SJSA1 (cell line): Measurements from ENCODE around the gene CDK19. TPM values are rescaled to one million over a fixed set of nuclear protein-coding genes. Genes with fewer than 3 reads are reported as not detected.
"Not testable (repeated sequence)": the region's sequence is repeated elsewhere in the genome, so short reads cannot be mapped to it uniquely, and the experiment has no call there.

Experiments
- DNase-seq, 2 experiments: peaks; one replicate each; pipeline ENCODE4 v3.0.0-alpha.2; 2015 to 2020; ENCODE audit warnings: low spot score in 2 of 2, low read depth in 1 of 2
- H3K27ac ChIP-seq: fragments of 250-450 bp; sonication (Bioruptor Pico); 2 replicates; pipeline ENCODE4 v1.5.1; 2020; ENCODE audit warnings: mild to moderate bottlenecking, moderate library complexity
- H3K27me3 ChIP-seq: fragments of 250-450 bp; sonication (Bioruptor Pico); replicated peaks from 2 replicates; pipeline ENCODE4 v1.5.1; 2020; ENCODE audit warnings: mild to moderate bottlenecking, moderate library complexity
- H3K36me3 ChIP-seq: fragments of 250-450 bp; sonication (Bioruptor Pico); 2 replicates; pipeline ENCODE4 v1.5.1; 2020; ENCODE audit warnings: mild to moderate bottlenecking
- H3K4me1 ChIP-seq: fragments of 250-450 bp; sonication (Bioruptor Pico); replicated peaks from 2 replicates; pipeline ENCODE4 v1.6.1; 2021; ENCODE audit warnings: mild to moderate bottlenecking
- H3K4me3 ChIP-seq: fragments of 250-450 bp; sonication (Bioruptor Pico); 2 replicates; pipeline ENCODE4 v1.5.1; 2020; ENCODE audit warnings: mild to moderate bottlenecking
- H3K9me3 ChIP-seq: fragments of 250-450 bp; sonication (Bioruptor Pico); replicated peaks from 2 replicates; pipeline ENCODE4 v1.5.1; 2020; ENCODE audit warnings: mild to moderate bottlenecking
- total RNA-seq: library from RNA; depleted of rRNA; stranded (reverse); fragments of >200 nt; shearing (Covaris generic); gene quantifications from 2 replicates; pipeline ENCODE4 v1.2.3, GENCODE V29; 2014; rRNA removed

Gene CDK19
- total RNA-seq, result 6.8 and 13.7 TPM in 2 replicates

DNA sequence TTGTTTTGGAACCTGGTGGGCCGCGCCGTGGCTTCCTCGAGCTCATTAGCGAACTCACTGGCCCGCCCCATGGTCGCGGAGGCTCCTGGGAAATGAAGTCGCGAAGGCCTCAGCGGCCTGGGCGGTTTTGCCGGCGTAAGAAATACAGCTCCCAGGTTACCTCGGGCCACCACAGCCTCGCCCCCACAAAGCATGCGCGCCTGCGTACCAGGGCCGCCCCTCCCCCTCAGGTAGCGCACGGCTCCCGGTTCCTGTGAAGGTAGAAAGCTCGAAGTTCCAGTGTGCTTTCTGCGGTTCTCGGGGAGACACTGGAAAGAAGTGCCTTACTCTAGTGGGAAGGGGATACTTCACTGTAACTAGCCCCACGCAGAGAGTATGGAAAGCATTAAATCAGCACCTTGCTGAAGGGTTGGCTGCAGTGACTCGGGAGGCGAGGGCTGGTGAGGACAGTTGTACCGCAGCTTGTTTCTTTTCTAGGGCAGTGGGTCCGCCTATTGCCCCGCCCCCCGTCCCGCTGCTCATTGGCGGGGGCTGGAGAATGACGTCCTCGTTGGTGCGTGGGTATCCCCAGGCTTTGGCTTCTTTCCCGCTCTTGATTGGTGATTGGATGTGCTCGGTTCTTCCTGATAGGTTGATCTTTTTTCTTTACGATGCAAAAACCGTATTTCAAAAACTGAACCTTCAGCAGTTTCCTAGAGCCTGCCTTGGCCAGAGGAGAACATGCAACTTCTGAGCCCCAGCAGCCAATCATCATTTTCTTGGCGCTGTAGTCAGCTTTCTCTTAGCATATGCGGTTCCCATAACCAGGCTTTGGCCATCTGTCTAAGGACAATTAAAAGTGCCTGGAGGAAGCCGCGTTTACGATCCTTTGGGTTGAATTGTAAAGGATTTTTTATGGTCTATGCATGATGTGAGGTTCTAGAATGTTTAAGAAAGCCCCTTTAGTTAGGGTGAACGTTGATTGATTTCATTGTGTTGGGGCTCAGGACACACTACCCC, at the start of gene CDK19:
CDK19 (minus strand) TSS at position 59 of the 999 bp plus-strand sequence. CDS start 333 bp downstream, outside the sequence.
- H3K9me3 ChIP-seq, result 0 out of 2 replicates have a peak, but pooled peaks cover 3% of the 10 kb centered on the region
- no peaks in the 10 kb centered on the region for H3K27me3 ChIP-seq
- DNase-seq, result peak; percentile 98 to 99
- peaks cover 10% of the 10 kb centered on the region for H3K36me3 ChIP-seq
- peak within 1 kb of the TSS; percentile 96 for H3K4me3 ChIP-seq
- H3K4me1 ChIP-seq, result peaks cover 26% of the 10 kb centered on the region
- H3K27ac ChIP-seq, result peak within 1 kb of the TSS; percentile 92

DNA sequence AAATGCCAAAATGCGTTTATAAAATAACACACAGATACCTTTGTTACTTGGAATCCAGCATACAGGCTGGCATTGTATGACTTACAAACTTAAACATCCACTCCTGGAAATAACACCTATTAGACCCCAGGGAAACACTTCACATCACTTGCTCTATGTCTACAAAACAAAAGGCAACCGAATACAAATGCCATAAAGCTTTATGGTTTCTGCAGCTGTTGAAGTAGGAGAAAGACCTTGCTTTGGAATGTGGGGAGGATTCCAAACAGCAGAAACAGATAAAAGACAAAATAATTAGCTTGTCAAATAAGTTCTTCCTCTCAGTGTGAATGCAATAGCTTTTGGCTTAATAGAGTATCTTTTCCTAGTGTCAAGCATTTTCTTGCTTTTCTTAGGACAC, 49.6 kb upstream of the CDK19 start:
- Histone ChIP-seq H3K4me3 (no peak overlapping the region), H3K9me3 (no peaks in the 10 kb centered on the region), H3K4me1 (0 out of 2 replicates have a peak, but pooled peaks cover 3% of the 10 kb centered on the region), H3K27ac (no peak overlapping the region), H3K36me3 (no peaks in the 10 kb centered on the region), H3K27me3 (no peaks in the 10 kb centered on the region)
- DNase-seq, result no peak

DNA sequence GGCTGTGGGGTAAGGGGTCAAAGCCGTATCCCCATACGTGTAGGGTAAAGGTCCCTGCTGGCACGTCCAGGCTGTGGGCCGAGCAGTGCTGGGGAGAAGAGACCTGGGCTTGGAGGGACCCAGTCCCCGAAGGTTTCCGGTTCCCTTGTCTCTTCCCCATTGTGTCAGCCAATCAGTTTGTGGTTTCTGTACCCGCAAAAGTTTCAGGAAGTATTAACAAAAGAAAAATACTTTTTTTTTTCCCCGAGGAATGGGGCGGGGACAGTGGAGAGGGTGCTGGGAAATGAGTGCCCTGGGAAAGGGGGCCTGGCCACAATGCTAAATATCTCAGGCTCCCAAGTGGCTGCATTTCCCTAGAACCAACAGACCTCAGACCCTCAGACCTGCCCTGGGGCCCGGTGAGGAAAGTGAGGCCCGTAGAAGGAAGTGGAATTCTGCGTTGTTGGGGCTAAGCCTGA, 44.1 kb upstream of the CDK19 start:
- Histone ChIP-seq H3K27me3 (no peaks in the 10 kb centered on the region), H3K27ac (no peak overlapping the region), H3K36me3 (no peaks in the 10 kb centered on the region), H3K9me3 (no peaks in the 10 kb centered on the region), H3K4me1 (peaks cover 4% of the 10 kb centered on the region; the same call in 1 of the 2 replicates), H3K4me3 (no peak overlapping the region)
- no peak for DNase-seq

DNA sequence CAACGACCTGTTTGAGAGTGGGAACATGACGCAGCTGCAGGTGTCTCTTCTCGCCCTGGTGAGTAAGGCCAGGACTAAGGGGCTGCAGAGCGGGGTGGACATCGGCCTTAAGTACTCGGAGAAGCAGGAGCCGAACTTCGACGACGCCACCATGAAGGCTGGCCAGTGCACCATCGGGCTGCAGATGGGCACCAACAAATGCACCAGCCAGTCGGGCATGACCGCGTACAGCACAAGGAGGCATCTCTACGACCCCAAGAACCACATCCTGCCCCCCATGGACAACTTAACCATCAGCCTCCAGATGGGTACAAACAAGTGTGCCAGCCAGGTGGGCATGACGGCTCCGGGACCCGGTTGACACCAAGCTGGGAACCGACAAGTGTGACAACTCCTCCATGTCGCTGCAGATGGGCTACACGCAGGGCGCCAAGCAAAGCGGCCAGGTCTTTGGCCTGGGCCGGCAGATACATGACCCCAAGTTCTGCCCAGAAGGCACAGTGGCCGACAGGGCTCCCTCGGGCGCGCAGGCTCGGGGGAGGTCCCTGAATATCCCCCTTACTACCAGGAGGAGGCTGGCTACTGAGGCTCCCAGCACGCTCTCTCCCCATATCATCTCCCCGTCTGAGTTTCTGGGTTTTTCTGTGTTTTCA, 43.4 kb upstream of the CDK19 start:
- no peak for DNase-seq
- Histone ChIP-seq H3K27ac (no peak overlapping the region), H3K4me1 (peaks cover 4% of the 10 kb centered on the region; the same call in 1 of the 2 replicates), H3K9me3 (no peaks in the 10 kb centered on the region), H3K4me3 (no peak overlapping the region), H3K27me3 (no peaks in the 10 kb centered on the region), H3K36me3 (no peaks in the 10 kb centered on the region)

DNA sequence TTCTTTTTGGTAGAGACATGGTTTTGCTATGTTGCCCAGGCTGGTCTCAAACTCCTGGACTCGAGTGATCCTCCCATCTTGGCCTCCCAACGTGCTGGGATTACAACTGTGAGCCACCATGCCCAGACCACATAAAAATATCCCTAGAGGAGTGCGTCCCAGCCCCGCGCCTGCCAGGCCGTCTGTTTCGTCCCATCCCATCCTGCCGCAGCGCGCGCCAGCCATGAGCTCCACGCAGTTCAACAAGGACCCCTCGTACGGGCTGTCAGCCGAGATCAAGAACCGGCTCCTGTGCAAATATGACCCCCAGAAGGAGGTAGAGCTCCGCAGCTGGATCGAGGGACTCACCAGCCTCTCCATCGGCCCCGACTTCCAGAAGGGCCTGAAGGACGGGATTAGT, 42.7 kb upstream of the CDK19 start:
- Histone ChIP-seq H3K4me1 (peaks cover 4% of the 10 kb centered on the region; the same call in 1 of the 2 replicates), H3K27me3 (no peaks in the 10 kb centered on the region), H3K4me3 (no peak overlapping the region), H3K36me3 (no peaks in the 10 kb centered on the region), H3K9me3 (no peaks in the 10 kb centered on the region), H3K27ac (no peak overlapping the region)
- DNase-seq, result no peak

DNA sequence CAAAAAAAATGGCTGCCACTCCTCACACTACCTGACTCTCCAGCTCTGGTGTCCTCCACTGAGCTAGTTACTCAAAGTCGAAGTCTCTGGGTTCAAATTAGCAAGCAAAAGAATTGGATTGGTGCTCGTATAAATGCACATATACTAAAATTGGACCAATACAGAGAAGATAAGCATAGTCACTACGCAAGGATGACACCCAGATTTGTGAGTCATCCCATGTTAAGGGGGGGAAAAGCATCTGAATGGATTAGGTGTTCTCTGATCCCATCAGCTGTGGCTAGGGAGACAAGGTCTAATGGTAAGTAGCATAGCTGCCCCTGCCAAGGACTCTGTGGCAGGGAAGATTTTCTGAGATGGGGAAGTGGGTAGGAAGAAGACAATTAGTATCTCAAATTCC, 41.0 kb upstream of the CDK19 start:
- peaks cover 4% of the 10 kb centered on the region; the same call in 1 of the 2 replicates for H3K4me1 ChIP-seq
- no peak overlapping the region for H3K4me3 ChIP-seq
- H3K9me3 ChIP-seq, result no peaks in the 10 kb centered on the region
- no peak for DNase-seq
- no peak overlapping the region for H3K27ac ChIP-seq
- H3K36me3 ChIP-seq, result no peaks in the 10 kb centered on the region
- H3K27me3 ChIP-seq, result no peaks in the 10 kb centered on the region

DNA sequence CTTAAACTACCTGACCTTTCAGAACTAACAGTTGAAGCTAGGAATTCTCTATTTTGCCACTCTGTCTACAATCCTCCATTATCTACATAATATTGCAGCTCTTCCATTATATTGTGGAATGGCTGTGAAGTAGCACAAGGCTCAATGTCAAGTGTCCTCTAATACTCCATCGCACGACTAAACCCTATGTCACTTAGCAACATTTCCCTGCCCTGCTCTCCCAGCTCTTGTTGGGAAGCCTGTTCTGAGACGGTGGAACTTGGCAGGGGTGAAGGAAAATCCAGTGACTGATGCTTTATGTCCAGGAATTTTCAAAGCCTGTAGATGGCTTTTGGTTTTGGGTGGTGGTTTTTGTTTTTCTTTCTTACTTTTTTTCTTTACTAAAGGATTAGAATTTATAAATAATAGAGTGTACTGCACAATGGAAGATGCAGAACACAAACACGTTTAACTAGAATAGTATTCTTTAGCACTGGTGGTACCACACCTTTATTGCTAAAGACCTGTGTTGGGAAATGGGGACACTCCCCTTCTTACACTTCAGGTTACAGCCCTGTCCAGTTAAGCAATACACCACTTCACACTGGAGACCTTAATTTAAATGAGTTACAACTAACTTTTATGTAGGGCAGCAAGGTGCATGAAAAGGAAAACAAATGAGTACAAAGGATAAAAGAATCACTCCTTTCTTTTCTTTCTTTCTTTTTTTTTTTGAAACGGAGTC, 38.6 kb upstream of the CDK19 start:
- no peak overlapping the region for H3K4me3 ChIP-seq
- H3K9me3 ChIP-seq, result no peaks in the 10 kb centered on the region
- no peaks in the 10 kb centered on the region for H3K36me3 ChIP-seq
- H3K27me3 ChIP-seq, result no peaks in the 10 kb centered on the region
- no peak for DNase-seq
- H3K4me1 ChIP-seq, result no peaks in the 10 kb centered on the region
- H3K27ac ChIP-seq, result no peak overlapping the region

DNA sequence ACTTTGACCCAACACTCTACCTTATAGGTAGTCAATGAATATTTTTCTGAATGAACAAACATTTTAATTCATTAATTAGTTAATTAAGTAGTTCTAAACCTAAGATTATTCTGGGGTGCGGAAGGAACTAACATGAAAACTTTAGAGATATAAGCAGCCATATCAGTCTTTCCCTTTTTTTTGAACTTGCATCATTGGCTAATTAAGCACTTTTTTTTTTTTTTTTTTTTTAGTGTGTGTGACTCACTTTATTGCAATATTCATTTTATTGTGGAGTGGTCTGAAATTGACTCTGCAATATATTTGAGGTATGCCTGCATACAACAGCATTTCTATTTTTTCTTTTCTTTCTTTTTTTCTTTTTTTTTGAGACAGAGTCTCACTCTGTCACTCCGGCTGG, 37.5 kb upstream of the CDK19 start:
- no peak for DNase-seq

DNA sequence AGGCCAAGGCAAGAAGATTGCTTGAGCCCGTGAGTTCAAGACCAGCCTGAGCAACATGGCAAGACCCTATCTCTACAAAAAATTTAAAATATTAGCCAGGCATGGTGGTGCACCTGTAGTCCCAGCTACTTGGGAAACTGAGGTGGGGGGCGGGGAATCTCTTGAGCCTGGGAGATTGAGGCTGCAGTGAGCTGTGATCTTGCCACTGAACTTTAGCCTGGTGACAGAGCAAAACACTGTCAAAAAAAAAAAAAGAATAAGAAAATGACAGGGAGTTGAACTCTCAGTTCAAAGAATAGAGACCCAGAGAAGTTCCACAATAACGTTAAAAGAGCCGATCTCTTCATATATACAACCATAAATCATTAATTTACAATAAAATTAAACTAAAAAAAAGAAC, 34.5 kb upstream of the CDK19 start:
- Histone ChIP-seq H3K27ac (no peak overlapping the region), H3K4me3 (no peak overlapping the region), H3K9me3 (no peaks in the 10 kb centered on the region), H3K27me3 (no peaks in the 10 kb centered on the region), H3K4me1 (no peaks in the 10 kb centered on the region), H3K36me3 (no peaks in the 10 kb centered on the region)
- DNase-seq, result no peak

More for the DNA sequence above, 37.5 kb upstream of the CDK19 start:
- H3K4me1 ChIP-seq, result no peaks in the 10 kb centered on the region
- no peaks in the 10 kb centered on the region for H3K27me3 ChIP-seq
- H3K27ac ChIP-seq, result no peak overlapping the region
- H3K9me3 ChIP-seq, result no peaks in the 10 kb centered on the region
- no peaks in the 10 kb centered on the region for H3K36me3 ChIP-seq
- no peak overlapping the region for H3K4me3 ChIP-seq

DNA sequence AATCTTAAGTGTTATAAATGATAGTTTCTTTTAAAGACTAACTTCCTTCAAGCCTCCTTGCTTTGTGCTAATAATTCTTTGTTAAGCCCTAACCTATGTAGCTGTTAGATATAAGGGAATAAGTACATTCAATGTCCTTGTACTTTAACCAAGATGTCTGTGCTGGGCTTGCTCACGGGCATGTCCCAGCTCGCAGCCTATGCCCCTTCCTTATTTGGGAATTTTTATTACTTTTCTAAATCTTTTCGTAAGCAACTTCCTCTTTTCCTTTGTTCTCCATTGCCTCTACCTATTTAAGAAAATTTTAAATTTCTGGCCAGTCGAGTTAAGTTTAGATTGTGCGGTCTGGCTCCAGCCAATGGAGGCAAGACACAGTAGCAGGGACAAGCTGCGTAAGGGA, 26.0 kb upstream of the CDK19 start:
- Histone ChIP-seq H3K9me3 (no peaks in the 10 kb centered on the region), H3K4me3 (no peak overlapping the region), H3K36me3 (no peaks in the 10 kb centered on the region), H3K27me3 (no peaks in the 10 kb centered on the region), H3K27ac (no peak overlapping the region), H3K4me1 (no peaks in the 10 kb centered on the region)
- DNase-seq, result no peak

DNA sequence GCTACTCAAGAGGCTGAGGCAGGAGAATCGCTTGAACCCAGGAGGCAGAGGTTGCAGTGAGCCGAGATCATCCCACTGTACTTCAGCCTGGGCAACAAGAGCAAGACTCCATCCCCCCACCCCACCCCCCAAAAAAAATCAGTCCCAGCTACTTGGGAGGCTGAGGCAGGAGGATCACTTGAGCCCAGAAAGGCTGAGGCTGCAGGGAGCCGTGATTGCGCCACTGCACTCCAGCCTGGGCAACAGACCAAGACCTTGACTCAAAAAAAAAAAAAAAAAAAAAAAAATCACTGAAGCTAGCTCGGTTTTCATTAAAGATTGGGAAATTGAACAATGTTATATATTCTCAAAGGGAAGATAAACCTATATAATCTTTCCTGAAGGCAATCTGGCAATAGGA, 20.5 kb upstream of the CDK19 start:
- H3K9me3 ChIP-seq, H3K36me3 ChIP-seq, DNase-seq, H3K4me3 ChIP-seq, H3K27me3 ChIP-seq, H3K4me1 ChIP-seq, H3K27ac ChIP-seq: not testable (repeated sequence)

DNA sequence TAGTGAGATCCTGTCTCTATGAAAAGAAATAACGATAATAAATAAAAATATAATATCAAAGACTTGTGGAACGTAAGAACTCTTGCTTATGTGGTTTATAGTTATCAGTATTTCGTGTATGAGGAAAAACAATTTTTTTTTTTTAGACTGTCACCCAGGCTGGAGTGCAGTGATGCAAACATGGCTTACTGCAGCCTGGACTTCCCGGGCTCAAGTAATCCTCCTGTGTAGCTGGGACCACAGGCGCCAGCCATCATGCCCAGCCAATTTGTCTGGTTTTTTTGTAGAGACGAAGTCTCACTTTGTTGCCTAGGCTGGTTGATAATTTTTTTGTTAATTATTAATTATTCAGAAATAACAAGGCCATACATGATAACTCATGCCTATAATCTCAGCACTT, 18.6 kb upstream of the CDK19 start:
- Histone ChIP-seq H3K9me3 (no peaks in the 10 kb centered on the region), H3K27me3 (no peaks in the 10 kb centered on the region), H3K36me3 (no peaks in the 10 kb centered on the region), H3K4me1 (no peaks in the 10 kb centered on the region), H3K27ac (no peak overlapping the region), H3K4me3 (no peak overlapping the region)
- no peak for DNase-seq

DNA sequence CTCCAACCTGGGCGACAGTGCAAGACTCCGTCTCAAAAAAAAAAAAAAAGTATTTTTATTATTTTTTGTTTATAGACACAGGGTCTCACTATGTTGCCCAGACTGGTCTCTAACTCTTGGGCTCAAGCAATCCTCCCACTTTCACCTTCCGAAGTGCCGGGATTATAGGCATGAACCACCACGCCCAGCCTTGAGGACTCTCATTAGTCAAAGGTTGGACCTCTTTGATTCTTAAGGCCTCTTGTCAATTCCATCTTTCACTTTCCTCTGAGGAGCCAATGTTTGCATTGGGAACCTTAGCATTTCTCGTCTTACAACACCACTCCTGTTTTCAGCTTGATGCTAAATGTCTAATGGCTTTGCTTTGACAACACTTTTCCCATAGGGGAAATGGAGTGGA, 16.1 kb upstream of the CDK19 start:
- Histone ChIP-seq H3K9me3 (no peaks in the 10 kb centered on the region), H3K27ac (no peak overlapping the region), H3K36me3 (no peaks in the 10 kb centered on the region), H3K4me1 (peaks cover 5% of the 10 kb centered on the region; the same call in 1 of the 2 replicates), H3K27me3 (no peaks in the 10 kb centered on the region), H3K4me3 (no peak overlapping the region)
- DNase-seq, result no peak
